BJ (cell line): Measurements from ENCODE around the gene CD48. TPM values are rescaled to one million over a fixed set of nuclear protein-coding genes. Genes with fewer than 3 reads are reported as not detected.

Experiments used
- CTCF ChIA-PET: fragments of 350-600 bp; formaldehyde crosslinking; extraction: SDS; loops from one replicate; lab custom pipeline; 2021; ENCODE audit warnings: antibody characterized with exemption, inconsistent platforms; lab: Yijun Ruan, JAX
- POLR2A ChIA-PET: fragments of 300-600 bp; sonication (Branson Sonifier 250); formaldehyde crosslinking; extraction: SDS; loops from one replicate; lab custom pipeline; 2021; ENCODE audit warnings: antibody characterized with exemption; lab: Charles Lee
- DNase-seq: peaks from one replicate; pipeline ENCODE4 v3.0.0-alpha.2; 2011; ENCODE audit warnings: low read depth
- H3K27me3 ChIP-seq: 2 replicates; pipeline ENCODE4 v1.6.0; 2011; ENCODE audit warnings: low read length; ENCODE audit not compliant: control insufficient read depth, insufficient read depth
- H3K36me3 ChIP-seq: 2 replicates; pipeline ENCODE4 v1.5.1; 2011; ENCODE audit warnings: low read length; ENCODE audit not compliant: control insufficient read depth, insufficient read depth
- H3K4me3 ChIP-seq: 2 replicates; pipeline ENCODE4 v1.5.1; 2011; ENCODE audit warnings: low read depth, mild to moderate bottlenecking, control low read depth, low read length
- CTCF ChIP-seq: IDR thresholded peaks from 2 replicates; pipeline ENCODE4 v1.5.1; 2011; ENCODE audit warnings: low read depth, mild to moderate bottlenecking, control low read depth, inconsistent platforms, low read length, moderate library complexity; ENCODE audit not compliant: insufficient read depth
- polyA plus RNA-seq: library from polyadenylated mRNA; depleted of rRNA; stranded (reverse); fragments of >200 nt; gene quantifications from 2 replicates; pipeline ENCODE4 v1.2.3, GENCODE V29; 2011

CD48 gene
- polyA plus RNA-seq, 1 experiment = not detected

GRCh38 chr1:160636547-160636946, 75.1 kb downstream of the CD48 start:
- TF ChIP-seq CTCF = no peak
- POLR2A ChIA-PET = no interaction called here
- CTCF ChIA-PET = no interaction called here
- no peak for DNase-seq
- Histone ChIP-seq H3K36me3 (no peaks in the 10 kb centered on the region), H3K4me3 (no peak overlapping the region), H3K27me3 (no peaks in the 10 kb centered on the region)

- Histone ChIP-seq H3K36me3 (no peaks in the 10 kb centered on the region), H3K4me3 (no peak overlapping the region), H3K27me3 (no peaks in the 10 kb centered on the region)
- TF ChIP-seq CTCF = no peak
- ChIA-PET CTCF (no interaction called here), POLR2A (no interaction called here)
- DNase-seq = no peak
These were observed 75.5 kb downstream of the CD48 start for GRCh38 chr1:160636076-160636475.

- H3K27me3 ChIP-seq = no peaks in the 10 kb centered on the region
- CTCF ChIA-PET = no interaction called here
These were observed 76.8 kb downstream of the CD48 start for GRCh38 chr1:160634543-160635491.

GRCh38 chr1:160633330-160633903, 78.2 kb downstream of the CD48 start:
- H3K36me3 ChIP-seq = no peaks in the 10 kb centered on the region
- H3K4me3 ChIP-seq = no peak overlapping the region
- DNase-seq = no peak
- no peaks in the 10 kb centered on the region for H3K27me3 ChIP-seq
- ChIA-PET POLR2A (no interaction called here), CTCF (no interaction called here)
- TF ChIP-seq CTCF = no peak

More at GRCh38 chr1:160634543-160635491, 76.8 kb downstream of the CD48 start:
- DNase-seq = no peak
- H3K36me3 ChIP-seq = no peaks in the 10 kb centered on the region
- POLR2A ChIA-PET = no interaction called here
- TF ChIP-seq CTCF = no peak
- H3K4me3 ChIP-seq = no peak overlapping the region

GRCh38 chr1:160631983-160632625, 79.5 kb downstream of the CD48 start:
- no peak overlapping the region for H3K4me3 ChIP-seq
- DNase-seq = no peak
- TF ChIP-seq CTCF = no peak
- no peaks in the 10 kb centered on the region for H3K36me3 ChIP-seq
- ChIA-PET CTCF (no interaction called here), POLR2A (no interaction called here)
- H3K27me3 ChIP-seq = no peaks in the 10 kb centered on the region
